GM12878 (cell line): ENCODE measurements around the gene MGAT5. TPM values are rescaled to one million over a fixed set of nuclear protein-coding genes. Genes with fewer than 3 reads are reported as not detected.

ENCODE experiments used
- ATAC-seq: fragments of 200-7000 bp; cut with Tn5 transposase; 3 replicates; pipeline ENCODE4 v1.9.1; 2020; ENCODE audit warnings: mild to moderate bottlenecking, moderate library complexity
- BruUV-seq: library from RNA; stranded (reverse); fragments of 400-500 nt; replicated peaks from 2 replicates; lab custom pipeline; 2021; lab: Mats Ljungman, UMichigan
- CTCF ChIA-PET: fragments of 300-600 bp; sonication (Branson Sonifier 250); formaldehyde crosslinking; extraction: SDS; loops from one replicate; lab custom pipeline; 2021; ENCODE audit warnings: inconsistent platforms; lab: Yijun Ruan, JAX
- POLR2A ChIA-PET: fragments of 350-600 bp; formaldehyde crosslinking; extraction: SDS; loops from one replicate; lab custom pipeline; 2021; ENCODE audit warnings: inconsistent platforms; lab: Charles Lee
- RAD21 ChIA-PET: fragments of 300-600 bp; sonication (Branson Sonifier 250); formaldehyde crosslinking; loops from one replicate; lab custom pipeline; 2023; ENCODE audit warnings: antibody characterized with exemption; ENCODE audit not compliant: unreplicated experiment; lab: Charles Lee
- SMC1A ChIA-PET: fragments of 300-600 bp; sonication (Branson Sonifier 250); formaldehyde crosslinking; loops from one replicate; lab custom pipeline; 2023; ENCODE audit not compliant: unreplicated experiment, uncharacterized antibody; lab: Charles Lee
- DNase-seq: peaks from one replicate; pipeline ENCODE4 v3.0.0-alpha.2; 2011; ENCODE audit warnings: low read depth, low spot score
- FAIRE-seq: peaks from 3 replicates; lab custom pipeline; 2011; peaks lifted over from hg19 to GRCh38; lab: Jason Lieb, UNC
- H2AFZ ChIP-seq: 2 replicates; pipeline ENCODE4 v1.6.0; 2011; ENCODE audit warnings: low read depth, low read length, control low read depth; ENCODE audit not compliant: control insufficient read depth
- H3K27ac ChIP-seq: 2 replicates; pipeline ENCODE4 v1.5.1; 2011; ENCODE audit warnings: control low read depth; ENCODE audit not compliant: control insufficient read depth, insufficient read depth
- H3K27me3 ChIP-seq, 2 experiments: replicated peaks in 1 of 2; 2 replicates each; pipeline versions ENCODE4 v1.6.0 to v1.6.1; 2011; ENCODE audit warnings: low read length in 1 of 2; ENCODE audit not compliant: control insufficient read depth in 2 of 2, insufficient read depth in 2 of 2
- H3K36me3 ChIP-seq, 2 experiments: 2 replicates each; pipeline ENCODE4 v1.5.1; 2011; ENCODE audit warnings: low read length in 1 of 2; ENCODE audit not compliant: control insufficient read depth in 2 of 2, insufficient read depth in 2 of 2
- H3K4me1 ChIP-seq: 2 replicates; pipeline ENCODE4 v1.6.1; 2011; ENCODE audit warnings: mild to moderate bottlenecking, low read length, moderate library complexity, mixed read lengths; ENCODE audit not compliant: control insufficient read depth, insufficient read depth
- H3K4me2 ChIP-seq: 2 replicates; pipeline ENCODE4 v1.6.0; 2011; ENCODE audit warnings: control low read depth; ENCODE audit not compliant: control insufficient read depth, insufficient read depth
- H3K4me3 ChIP-seq: fragments of 200-600 bp; sonication (generic); 2 replicates; pipeline ENCODE4 v1.5.1; 2016
- H3K79me2 ChIP-seq: 2 replicates; pipeline ENCODE4 v1.6.0; 2011; ENCODE audit warnings: low read length; ENCODE audit not compliant: control insufficient read depth, insufficient read depth
- H3K9ac ChIP-seq: 2 replicates; pipeline ENCODE4 v1.8.0; 2011; ENCODE audit warnings: low read length, control low read depth, mixed read lengths; ENCODE audit not compliant: control insufficient read depth, insufficient read depth
- H3K9me3 ChIP-seq: replicated peaks from 3 replicates; pipeline ENCODE4 v1.5.1; 2011; ENCODE audit warnings: mild to moderate bottlenecking, low read length; ENCODE audit not compliant: control insufficient read depth, insufficient read depth
- H4K20me1 ChIP-seq: 2 replicates; pipeline ENCODE4 v1.6.0; 2011; ENCODE audit not compliant: control insufficient read depth, insufficient read depth
- BCL11A ChIP-seq: IDR thresholded peaks from 2 replicates; pipeline ENCODE4 v1.6.1; 2011; ENCODE audit warnings: low read depth, low read length
- CHD2 ChIP-seq: IDR thresholded peaks from 2 replicates; pipeline ENCODE4 v1.6.1; 2011; ENCODE audit warnings: low read depth, low read length, improper control_type of control experiment, borderline replicate concordance
- CHD4 ChIP-seq: fragments of 200-600 bp; sonication (generic); IDR thresholded peaks from 2 replicates; pipeline ENCODE4 v1.6.1; 2016; ENCODE audit warnings: mild to moderate bottlenecking
- EGR1 ChIP-seq, 2 experiments: IDR thresholded peaks; 1 replicate in 1 of 2; 2 replicates in 1 of 2; pipeline ENCODE4 v1.6.1; 2011 to 2012; ENCODE audit warnings: low read depth in 2 of 2, low read length in 2 of 2, borderline replicate concordance in 1 of 2, mild to moderate bottlenecking in 1 of 2, moderate library complexity in 1 of 2
- ETV6 ChIP-seq, 2 experiments: fragments of 450-650 bp in 1 of 2; IDR thresholded peaks in 1 of 2; conservative IDR thresholded peaks in 1 of 2; 2 replicates each; pipeline ENCODE4 v1.6.1; 2014; ENCODE audit warnings: antibody characterized with exemption in 1 of 2, borderline replicate concordance in 1 of 2, low read depth in 1 of 2, mild to moderate bottlenecking in 1 of 2, moderate library complexity in 1 of 2
- JUNB ChIP-seq: IDR thresholded peaks from 2 replicates; pipeline ENCODE4 v1.6.1; 2016; ENCODE audit warnings: antibody characterized with exemption, mild to moderate bottlenecking
- KDM1A ChIP-seq: fragments of 200-600 bp; sonication (generic); IDR thresholded peaks from 2 replicates; pipeline ENCODE4 v1.6.1; 2016; ENCODE audit warnings: borderline replicate concordance
- LARP7 ChIP-seq: fragments of 450-650 bp; IDR thresholded peaks from 2 replicates; pipeline ENCODE4 v1.6.1; 2017; ENCODE audit warnings: mild to moderate bottlenecking
- MTA3 ChIP-seq: IDR thresholded peaks from 2 replicates; pipeline ENCODE4 v1.6.1; 2012; ENCODE audit warnings: low read length, inconsistent platforms, borderline replicate concordance
- MXI1 ChIP-seq: fragments of 150-350 bp; IDR thresholded peaks from 2 replicates; pipeline ENCODE4 v1.6.1; 2011; ENCODE audit warnings: low read depth, mild to moderate bottlenecking, inconsistent platforms, low read length, improper control_type of control experiment
- NR2F1 ChIP-seq: fragments of 450-650 bp; conservative IDR thresholded peaks from 2 replicates; pipeline ENCODE4 v1.6.1; 2017; ENCODE audit warnings: mild to moderate bottlenecking
- SREBF1 ChIP-seq: IDR thresholded peaks from 2 replicates; pipeline ENCODE4 v1.6.1; 2012; ENCODE audit warnings: mild to moderate bottlenecking, low read length
- ZNF217 ChIP-seq: fragments of 450-650 bp; IDR thresholded peaks from 2 replicates; pipeline ENCODE4 v1.6.1; 2017; ENCODE audit warnings: antibody characterized with exemption, mild to moderate bottlenecking
- ZZZ3 ChIP-seq: IDR thresholded peaks from 2 replicates; pipeline ENCODE4 v1.6.1; 2011; ENCODE audit warnings: low read depth; ENCODE audit not compliant: control insufficient read depth, insufficient read length
- WGBS: methylation state at CpG from one replicate; pipeline ENCODE4 v1.1.6; 2016; ENCODE audit warnings: low lambda C conversion rate; ENCODE audit not compliant: insufficient replicate concordance, insufficient coverage; ENCODE audit errors: missing lambda C conversion rate; 5-methylcytosine and 5-hydroxymethylcytosine counted together
- in situ Hi-C: fragments of 300-500 bp; cut with MboI; formaldehyde crosslinking; loops from 9 replicates; pipeline ENCODE4 v1.14.3; 2018; ENCODE audit warnings: mixed read lengths
- intact Hi-C: fragments of 100-400 bp; cut with micrococcal nuclease; formaldehyde crosslinking; loops from one replicate; pipeline ENCODE4 v1.14.2; 2022; ENCODE audit not compliant: unreplicated experiment
- polyA plus RNA-seq, 11 experiments: library from polyadenylated mRNA; depleted of rRNA in 4 of 11; unstranded in 6 of 11; stranded (reverse) in 5 of 11; fragments of >200 nt; fragmentation: Nextera tagmentation in 4 of 11; fragmentation: Illumina TruSeq in 1 of 11; extraction: Ambion mirVana in 4 of 11; extraction: Trizol in 1 of 11; gene quantifications; 1 replicate in 1 of 11; 2 replicates in 10 of 11; pipeline versions ENCODE4 v1.2.1 to v1.2.3, GENCODE V29; 2011 to 2016; ENCODE audit warnings: inconsistent platforms in 2 of 11, missing spikeins in 2 of 11, low read depth in 1 of 11
- total RNA-seq, 4 experiments: library from RNA; depleted of rRNA in 3 of 4; stranded (reverse); fragments of >200 nt in 3 of 4; fragmentation: Illumina TruSeq in 1 of 4; extraction: Trizol in 1 of 4; gene quantifications; 2 replicates each; pipeline versions ENCODE4 v1.2.1 to v1.2.3, GENCODE V29; 2013 to 2021
- TF ChIP-seq, protein P1 (sequence below): fragments of 450-650 bp; conservative IDR thresholded peaks from 2 replicates; pipeline ENCODE4 v1.6.1; 2017; ENCODE audit warnings: mild to moderate bottlenecking, moderate library complexity
- TF ChIP-seq, protein P2 (sequence below): fragments of 450-650 bp; formaldehyde crosslinking; IDR thresholded peaks from 2 replicates; pipeline ENCODE4 v1.5.0; 2022; ENCODE audit warnings: mild to moderate bottlenecking, missing genetic modification characterization
- TF ChIP-seq, protein P3 (sequence below): IDR thresholded peaks from 2 replicates; pipeline ENCODE4 v1.6.1; 2011; ENCODE audit warnings: low read depth, mild to moderate bottlenecking, low read length, moderate library complexity, borderline replicate concordance; ENCODE audit errors: extremely low read depth

The MGAT5 gene
- total and polyA plus RNA-seq, 10 of the 15 experiments (the other 5 are each of a cell fraction or from before 2014, with no cell fraction given): 4.9 to 104 (median 36.2) TPM

DNA sequence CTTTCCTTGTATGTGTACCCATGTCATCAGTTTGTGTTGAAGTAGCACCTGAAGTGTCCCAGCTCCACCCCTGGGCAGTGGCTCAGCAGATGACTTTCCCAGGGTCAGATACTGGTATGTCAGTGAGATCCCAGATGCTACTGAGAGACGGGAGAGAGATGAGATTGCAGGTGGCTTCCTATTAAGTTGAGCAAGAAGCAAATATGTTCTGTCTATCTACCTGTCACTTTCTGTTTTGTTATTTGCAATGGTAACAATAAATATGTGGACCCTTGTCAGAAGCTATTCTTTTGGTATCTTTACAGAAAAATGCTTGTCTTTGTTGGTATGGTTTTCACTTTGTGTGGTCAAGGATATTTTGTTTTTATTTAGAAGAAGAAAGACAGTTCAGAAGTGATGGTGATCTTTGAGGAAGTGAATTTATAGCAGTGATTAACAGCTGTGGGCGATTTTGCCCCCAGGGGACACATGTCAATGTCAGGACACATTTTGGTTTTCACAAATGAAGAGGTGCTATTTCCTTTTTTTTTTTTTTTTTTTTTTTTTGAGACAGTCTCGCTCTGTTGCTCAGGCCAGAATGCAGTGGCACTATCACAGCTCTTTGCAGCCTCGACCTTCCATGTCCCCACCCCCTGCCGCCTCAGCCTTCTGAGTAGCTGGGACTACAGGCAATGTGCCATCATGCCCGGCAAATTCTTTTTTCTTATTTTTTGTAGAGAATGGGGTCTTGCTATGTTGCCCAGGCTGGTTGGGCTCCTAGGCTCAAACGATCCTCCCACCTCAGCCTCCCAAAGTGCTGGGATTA lies 21.4 kb downstream of the MGAT5 start:
- in situ Hi-C loops: no loop called here
- FAIRE-seq: peak; percentile 84
- TF ChIP-seq ETV6 (conservative IDR thresholded peaks at IDR 0.05 in 1 of 2, IDR thresholded peaks at IDR 0.05 in 1 of 2; ENCODE audit: borderline replicate concordance in 1 of 2, low read depth in 1 of 2) (peak in 1 of 2 experiments; percentile 95; a peak in 2 of 4 replicates), CHD2 (peak; percentile 61; the same call in 1 of the 2 replicates), MXI1 (no peak), SREBF1 (no peak), ZZZ3 (no peak), LARP7 (no peak), MTA3 (peak; percentile 42; the same call in 1 of the 2 replicates), NR2F1 (peak; percentile 84), KDM1A (no peak), ZNF217 (peak; percentile 76; the same call in 1 of the 2 replicates), JUNB (peak; percentile 79), BCL11A (peak; percentile 96), CHD4 (no peak), EGR1 (IDR thresholded peaks at IDR 0.05; ENCODE audit: borderline replicate concordance in 1 of 2, low read depth in 2 of 2, low read length in 2 of 2) (0 out of 3 replicates have a peak, but pooled peaks of 1 of the 2 experiments have one; percentile 24)
- TF ChIP-seq, protein P1, sequence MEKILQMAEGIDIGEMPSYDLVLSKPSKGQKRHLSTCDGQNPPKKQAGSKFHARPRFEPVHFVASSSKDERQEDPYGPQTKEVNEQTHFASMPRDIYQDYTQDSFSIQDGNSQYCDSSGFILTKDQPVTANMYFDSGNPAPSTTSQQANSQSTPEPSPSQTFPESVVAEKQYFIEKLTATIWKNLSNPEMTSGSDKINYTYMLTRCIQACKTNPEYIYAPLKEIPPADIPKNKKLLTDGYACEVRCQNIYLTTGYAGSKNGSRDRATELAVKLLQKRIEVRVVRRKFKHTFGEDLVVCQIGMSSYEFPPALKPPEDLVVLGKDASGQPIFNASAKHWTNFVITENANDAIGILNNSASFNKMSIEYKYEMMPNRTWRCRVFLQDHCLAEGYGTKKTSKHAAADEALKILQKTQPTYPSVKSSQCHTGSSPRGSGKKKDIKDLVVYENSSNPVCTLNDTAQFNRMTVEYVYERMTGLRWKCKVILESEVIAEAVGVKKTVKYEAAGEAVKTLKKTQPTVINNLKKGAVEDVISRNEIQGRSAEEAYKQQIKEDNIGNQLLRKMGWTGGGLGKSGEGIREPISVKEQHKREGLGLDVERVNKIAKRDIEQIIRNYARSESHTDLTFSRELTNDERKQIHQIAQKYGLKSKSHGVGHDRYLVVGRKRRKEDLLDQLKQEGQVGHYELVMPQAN: no peak
- TF ChIP-seq, protein P2, sequence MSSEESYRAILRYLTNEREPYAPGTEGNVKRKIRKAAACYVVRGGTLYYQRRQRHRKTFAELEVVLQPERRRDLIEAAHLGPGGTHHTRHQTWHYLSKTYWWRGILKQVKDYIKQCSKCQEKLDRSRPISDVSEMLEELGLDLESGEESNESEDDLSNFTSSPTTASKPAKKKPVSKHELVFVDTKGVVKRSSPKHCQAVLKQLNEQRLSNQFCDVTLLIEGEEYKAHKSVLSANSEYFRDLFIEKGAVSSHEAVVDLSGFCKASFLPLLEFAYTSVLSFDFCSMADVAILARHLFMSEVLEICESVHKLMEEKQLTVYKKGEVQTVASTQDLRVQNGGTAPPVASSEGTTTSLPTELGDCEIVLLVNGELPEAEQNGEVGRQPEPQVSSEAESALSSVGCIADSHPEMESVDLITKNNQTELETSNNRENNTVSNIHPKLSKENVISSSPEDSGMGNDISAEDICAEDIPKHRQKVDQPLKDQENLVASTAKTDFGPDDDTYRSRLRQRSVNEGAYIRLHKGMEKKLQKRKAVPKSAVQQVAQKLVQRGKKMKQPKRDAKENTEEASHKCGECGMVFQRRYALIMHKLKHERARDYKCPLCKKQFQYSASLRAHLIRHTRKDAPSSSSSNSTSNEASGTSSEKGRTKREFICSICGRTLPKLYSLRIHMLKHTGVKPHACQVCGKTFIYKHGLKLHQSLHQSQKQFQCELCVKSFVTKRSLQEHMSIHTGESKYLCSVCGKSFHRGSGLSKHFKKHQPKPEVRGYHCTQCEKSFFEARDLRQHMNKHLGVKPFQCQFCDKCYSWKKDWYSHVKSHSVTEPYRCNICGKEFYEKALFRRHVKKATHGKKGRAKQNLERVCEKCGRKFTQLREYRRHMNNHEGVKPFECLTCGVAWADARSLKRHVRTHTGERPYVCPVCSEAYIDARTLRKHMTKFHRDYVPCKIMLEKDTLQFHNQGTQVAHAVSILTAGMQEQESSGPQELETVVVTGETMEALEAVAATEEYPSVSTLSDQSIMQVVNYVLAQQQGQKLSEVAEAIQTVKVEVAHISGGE (CRISPR knock-in tag): no peak
- TF ChIP-seq, protein P3, sequence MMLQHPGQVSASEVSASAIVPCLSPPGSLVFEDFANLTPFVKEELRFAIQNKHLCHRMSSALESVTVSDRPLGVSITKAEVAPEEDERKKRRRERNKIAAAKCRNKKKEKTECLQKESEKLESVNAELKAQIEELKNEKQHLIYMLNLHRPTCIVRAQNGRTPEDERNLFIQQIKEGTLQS: no peak

More for the DNA sequence above, 21.4 kb downstream of the MGAT5 start:
- peak; percentile 89 for ATAC-seq
- peaks cover 7 to 32% of the 10 kb centered on the region in 2 experiments for H3K36me3 ChIP-seq
- ChIA-PET POLR2A (interaction anchor here (0.6 to 1.7 kb wide), 7 partner anchors 10 to 136 kb away, joined by 3 to 9 read pairs (median 5); partner anchors contain the start of gene MGAT5), RAD21 (interaction anchor here (0.7 to 4.1 kb wide), 12 partner anchors 8 to 157 kb away, joined by 3 to 27 read pairs (median 6); no protein-coding TSS in a partner anchor), SMC1A (interaction anchor here (1.0 to 4.8 kb wide), 11 partner anchors 9 to 157 kb away, joined by 3 to 36 read pairs (median 13); partner anchors contain the start of gene MGAT5), CTCF (interaction anchor here (0.6 to 3.0 kb wide), 12 partner anchors 8 to 157 kb away, joined by 3 to 22 read pairs (median 4); partner anchors contain the start of gene MGAT5)
- H3K4me3 ChIP-seq: peak overlapping the region; percentile 31; the same call in 1 of the 2 replicates
- no peaks in the 10 kb centered on the region for H3K27me3 ChIP-seq
- BruUV-seq: no TSS peak
- DNase-seq: peak; percentile 95
- H3K79me2 ChIP-seq: peaks cover 67% of the 10 kb centered on the region
- peak overlapping the region; percentile 88 for H3K27ac ChIP-seq
- peak overlapping the region; percentile 52; the same call in 1 of the 2 replicates for H3K9ac ChIP-seq
- 0% methylated on average over 6 of the region's 7 CpGs for WGBS
- intact Hi-C loops: loop anchor here (1.0 to 2.0 kb wide), 3 partner anchors 8 to 22 kb away; no protein-coding TSS in a partner anchor
- no peak overlapping the region for H2AFZ ChIP-seq
- H4K20me1 ChIP-seq: no peaks in the 10 kb centered on the region
- H3K4me2 ChIP-seq: peak overlapping the region; percentile 84
- H3K9me3 ChIP-seq: peaks cover 1% of the 10 kb centered on the region; the same call in 2 of the 3 replicates
- H3K4me1 ChIP-seq: peaks cover 91% of the 10 kb centered on the region
